DOHH2 (cell line): ENCODE data around the gene CACNA2D3.

Experiments
- CTCF ChIP-seq: fragments of 200-600 bp; sonication (generic); IDR thresholded peaks from one replicate; pipeline ENCODE4 v1.5.1; 2014; ENCODE audit warnings: antibody characterized with exemption, mild to moderate bottlenecking, low read depth, low read length; ENCODE audit not compliant: poor library complexity, severe bottlenecking
- EZH2phosphoT487 ChIP-seq: fragments of 200-600 bp; sonication (generic); IDR thresholded peaks from 2 replicates; pipeline ENCODE4 v1.6.1; 2017; ENCODE audit warnings: borderline replicate concordance, mild to moderate bottlenecking, antibody characterized with exemption, low read length, moderate library complexity, mixed read lengths

- TF ChIP-seq CTCF (no peak), EZH2phosphoT487 (no peak)
Measured at GRCh38 chr3:54222316-54222715, 100.0 kb downstream of the CACNA2D3 start.
